H9 (cell line): Measurements from ENCODE around the gene RUBCN. TPM values are rescaled to one million over a fixed set of nuclear protein-coding genes. Genes with fewer than 3 reads are reported as not detected.
"Not testable (repeated sequence)": the region's sequence is repeated elsewhere in the genome, so short reads cannot be mapped to it uniquely, and the experiment has no call there.

Experiments
- DNase-seq: peaks from one replicate; pipeline ENCODE4 v3.0.0-alpha.2; 2017
- H2AFZ ChIP-seq: one replicate; pipeline ENCODE4 v1.6.1; 2013; ENCODE audit warnings: mild to moderate bottlenecking, low read length, control low read depth, moderate library complexity
- H2AK5ac ChIP-seq: 2 replicates; pipeline ENCODE4 v1.6.1; 2013; ENCODE audit warnings: low read length, control low read depth, mixed read lengths; ENCODE audit not compliant: insufficient read length
- H2BK120ac ChIP-seq: one replicate; pipeline ENCODE4 v1.6.1; 2013; ENCODE audit warnings: low read depth, mild to moderate bottlenecking, low read length, control low read depth, inconsistent platforms; ENCODE audit not compliant: poor library complexity, severe bottlenecking
- H2BK12ac ChIP-seq: 2 replicates; pipeline ENCODE4 v1.6.1; 2013; ENCODE audit warnings: low read length, control low read depth, mixed read lengths, low read depth; ENCODE audit not compliant: insufficient read length
- H2BK15ac ChIP-seq: 2 replicates; pipeline ENCODE4 v1.6.1; 2013; ENCODE audit warnings: low read depth, low read length, control low read depth
- H2BK20ac ChIP-seq: one replicate; pipeline ENCODE4 v1.6.1; 2013; ENCODE audit warnings: low read depth, mild to moderate bottlenecking, low read length, control low read depth, inconsistent platforms; ENCODE audit not compliant: poor library complexity, severe bottlenecking
- H2BK5ac ChIP-seq: 2 replicates; pipeline ENCODE4 v1.6.1; 2013; ENCODE audit warnings: low read length, control low read depth, mixed read lengths; ENCODE audit not compliant: insufficient read length
- H3K14ac ChIP-seq: 2 replicates; pipeline ENCODE4 v1.6.1; 2013; ENCODE audit warnings: low read length, control low read depth; ENCODE audit not compliant: insufficient read depth
- H3K18ac ChIP-seq: 2 replicates; pipeline ENCODE4 v1.6.1; 2013; ENCODE audit warnings: low read depth, mild to moderate bottlenecking, mixed read lengths, low read length, control low read depth; ENCODE audit not compliant: insufficient read length
- H3K23ac ChIP-seq: 2 replicates; pipeline ENCODE4 v1.6.1; 2013; ENCODE audit warnings: low read length, control low read depth, mixed read lengths, low read depth; ENCODE audit not compliant: insufficient read length
- H3K23me2 ChIP-seq: 2 replicates; pipeline ENCODE4 v1.6.1; 2013; ENCODE audit warnings: low read depth, mild to moderate bottlenecking, mixed read lengths, low read length, control low read depth; ENCODE audit not compliant: insufficient read length, poor library complexity, severe bottlenecking
- H3K27ac ChIP-seq: 2 replicates; pipeline ENCODE4 v1.5.1; 2013; ENCODE audit warnings: low read length, control low read depth, mixed read lengths, low read depth; ENCODE audit not compliant: insufficient read length
- H3K27me3 ChIP-seq: 2 replicates; pipeline ENCODE4 v1.6.1; 2013; ENCODE audit warnings: low read length, control low read depth, inconsistent platforms; ENCODE audit not compliant: insufficient read depth
- H3K4ac ChIP-seq: 2 replicates; pipeline ENCODE4 v1.6.1; 2013; ENCODE audit warnings: low read depth, mild to moderate bottlenecking, control low read depth, inconsistent platforms, low read length, moderate library complexity
- H3K4me1 ChIP-seq: 2 replicates; pipeline ENCODE4 v1.6.1; 2013; ENCODE audit warnings: low read length, control low read depth, inconsistent platforms; ENCODE audit not compliant: insufficient read depth
- H3K4me2 ChIP-seq: 2 replicates; pipeline ENCODE4 v1.6.1; 2013; ENCODE audit warnings: low read length, control low read depth, mixed read lengths; ENCODE audit not compliant: insufficient read length, insufficient read depth
- H3K56ac ChIP-seq: 2 replicates; pipeline ENCODE4 v1.6.1; 2013; ENCODE audit warnings: low read depth, mild to moderate bottlenecking, mixed read lengths, low read length, control low read depth; ENCODE audit not compliant: insufficient read length
- H3K79me1 ChIP-seq: 2 replicates; pipeline ENCODE4 v1.6.1; 2013; ENCODE audit warnings: low read depth, mild to moderate bottlenecking, moderate library complexity, low read length, control low read depth, inconsistent platforms; ENCODE audit not compliant: insufficient read depth, poor library complexity, severe bottlenecking
- H3K79me2 ChIP-seq: 2 replicates; pipeline ENCODE4 v1.6.1; 2013; ENCODE audit warnings: low read length, control low read depth, inconsistent platforms; ENCODE audit not compliant: insufficient read depth
- H3K9ac ChIP-seq: 2 replicates; pipeline ENCODE4 v1.6.1; 2013; ENCODE audit warnings: low read length, control low read depth, mixed read lengths; ENCODE audit not compliant: insufficient read length; ENCODE audit errors: extremely low read depth
- H3K9me3 ChIP-seq: one replicate; pipeline ENCODE4 v1.6.1; 2013; ENCODE audit warnings: low read depth, low read length, inconsistent platforms; ENCODE audit not compliant: control insufficient read depth
- H3T11ph ChIP-seq: one replicate; pipeline ENCODE4 v1.6.1; 2013; ENCODE audit warnings: mild to moderate bottlenecking, low read length, control low read depth, inconsistent platforms
- H4K20me1 ChIP-seq: one replicate; pipeline ENCODE4 v1.6.1; 2013; ENCODE audit not compliant: control insufficient read depth, insufficient read length, insufficient read depth
- H4K5ac ChIP-seq: 2 replicates; pipeline ENCODE4 v1.6.1; 2013; ENCODE audit warnings: low read depth, mild to moderate bottlenecking, mixed read lengths, low read length, control low read depth; ENCODE audit not compliant: insufficient read length
- H4K8ac ChIP-seq: replicated peaks from 2 replicates; pipeline ENCODE4 v1.6.1; 2013; ENCODE audit warnings: low read length, control low read depth, mixed read lengths, low read depth; ENCODE audit not compliant: insufficient read length
- H4K91ac ChIP-seq: 2 replicates; pipeline ENCODE4 v1.6.1; 2013; ENCODE audit warnings: low read depth, mild to moderate bottlenecking, moderate library complexity, mixed read lengths, low read length, control low read depth; ENCODE audit not compliant: insufficient read length
- H3K27ac Mint-ChIP-seq, 3 experiments: 2 replicates in 2 of 3; 3 replicates in 1 of 3; pipeline ENCODE4 v1.8.0; 2020 to 2021; ENCODE audit warnings: mixed read lengths in 3 of 3, mild to moderate bottlenecking in 1 of 3, moderate library complexity in 1 of 3
- H3K27me3 Mint-ChIP-seq: 2 replicates; pipeline ENCODE4 v1.8.0; 2021; ENCODE audit warnings: low read depth, mild to moderate bottlenecking, moderate library complexity, mixed read lengths
- H3K36me3 Mint-ChIP-seq, 3 experiments: 2 replicates in 2 of 3; 3 replicates in 1 of 3; pipeline ENCODE4 v1.8.0; 2020 to 2021; ENCODE audit warnings: low read depth in 3 of 3, mixed read lengths in 3 of 3; ENCODE audit not compliant: insufficient read depth in 1 of 3
- H3K4me1 Mint-ChIP-seq, 2 experiments: 2 replicates each; pipeline ENCODE4 v1.8.0; 2020; ENCODE audit warnings: mixed read lengths in 2 of 2
- H3K4me3 Mint-ChIP-seq, 2 experiments: 2 replicates in 1 of 2; 3 replicates in 1 of 2; pipeline ENCODE4 v1.8.0; 2020 to 2021; ENCODE audit warnings: mild to moderate bottlenecking in 2 of 2, mixed read lengths in 2 of 2, moderate library complexity in 1 of 2
- H3K9me3 Mint-ChIP-seq, 2 experiments: 2 replicates in 1 of 2; 3 replicates in 1 of 2; pipeline ENCODE4 v1.8.0; 2020; ENCODE audit warnings: mild to moderate bottlenecking in 2 of 2, mixed read lengths in 2 of 2, moderate library complexity in 1 of 2
- WGBS: extraction: QIAGEN DNeasy Blood & Tissue Kit; methylation state at CpG from one replicate; pipeline ENCODE4 v1.1.7; 2013; ENCODE audit warnings: missing lambda C conversion rate, low lambda C conversion rate, mixed read lengths; ENCODE audit not compliant: insufficient read length; ENCODE audit errors: extremely low coverage; 5-methylcytosine and 5-hydroxymethylcytosine counted together
- total RNA-seq: library from RNA; stranded (reverse); gene quantifications from 2 replicates; pipeline ENCODE4 v1.2.1, GENCODE V29; 2021

RUBCN gene
- total RNA-seq, 1 experiment from 2014 or later = 17.7 TPM

DNA sequence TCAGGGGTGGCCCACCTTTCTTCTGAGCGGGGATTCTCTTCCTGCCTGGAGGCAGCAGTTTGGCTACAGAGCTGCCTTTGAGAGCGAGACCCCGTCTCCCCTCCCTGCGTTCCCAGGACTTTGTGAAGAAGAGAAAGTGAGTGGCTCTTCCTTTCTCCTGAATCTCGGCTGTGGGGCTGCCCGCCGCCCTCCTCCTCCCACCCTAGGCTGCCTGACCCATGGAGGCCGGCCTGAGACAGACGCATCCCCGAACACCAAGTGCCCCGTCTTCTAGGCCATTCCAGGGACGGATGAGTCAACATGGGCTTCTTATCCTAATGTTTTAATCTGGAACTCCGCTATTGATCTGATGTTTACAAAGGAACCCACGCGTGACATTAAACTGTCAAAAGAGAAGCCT is 74.8 kb downstream of the RUBCN start:
- WGBS = no CpG with 5 or more reads among the region's 15 CpGs
- not testable (repeated sequence) for H3K36me3 Mint-ChIP-seq, H3K4me1 ChIP-seq, H3K18ac ChIP-seq, H3K23me2 ChIP-seq, H3K9ac ChIP-seq, H2BK120ac ChIP-seq, H2BK5ac ChIP-seq, H3K79me1 ChIP-seq, H2BK15ac ChIP-seq, H3K14ac ChIP-seq, H2BK12ac ChIP-seq, H4K8ac ChIP-seq, H3K27ac ChIP-seq, H2AFZ ChIP-seq, H2BK20ac ChIP-seq, H3K27me3 ChIP-seq, H4K91ac ChIP-seq, DNase-seq, H3K56ac ChIP-seq, H3K4me2 ChIP-seq, H4K20me1 ChIP-seq, H3K23ac ChIP-seq, H4K5ac ChIP-seq, H2AK5ac ChIP-seq, H3T11ph ChIP-seq, H3K9me3 Mint-ChIP-seq, H3K9me3 ChIP-seq, H3K79me2 ChIP-seq, H3K27me3 Mint-ChIP-seq, H3K4ac ChIP-seq
- Mint-ChIP-seq H3K4me3 (0 out of 5 replicates have a peak overlapping the region, but pooled peaks of 1 of the 2 experiments have one; percentile 29), H3K4me1 (peaks cover 9 to 12% of the 10 kb centered on the region in 2 experiments), H3K27ac (peak overlapping the region in 1 of 3 experiments; percentile 92; a peak in 2 of 7 replicates)

DNA sequence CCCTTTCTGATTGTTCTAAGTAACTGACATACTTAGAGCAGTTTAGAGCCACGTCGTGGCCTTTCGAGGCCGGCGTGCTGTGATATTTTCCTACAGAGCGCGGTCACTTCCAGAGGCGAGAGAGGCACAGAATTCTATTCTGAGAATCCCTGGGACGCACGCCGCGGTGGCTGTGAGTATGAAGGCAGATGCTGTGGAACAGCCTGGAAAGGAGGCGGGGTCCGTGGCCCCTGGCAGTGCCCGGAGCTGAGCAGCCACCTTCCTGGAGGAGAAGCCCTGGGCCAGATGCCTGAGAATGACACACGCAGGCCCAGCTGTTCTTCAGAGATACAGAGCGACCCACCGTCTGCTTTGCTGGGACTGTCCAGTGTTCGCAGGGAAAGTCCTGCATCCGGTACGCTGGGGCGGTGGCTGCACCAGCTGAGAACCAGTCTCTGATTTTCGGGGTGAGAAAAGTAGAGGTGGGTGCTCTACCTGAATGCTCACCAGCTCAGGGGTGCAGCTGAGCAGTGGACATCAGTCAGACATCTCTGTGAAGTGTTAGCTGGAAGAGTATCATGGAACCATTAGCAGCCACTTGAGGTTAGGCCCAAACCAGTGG is 75.4 kb downstream of the RUBCN start:
- H3K23ac ChIP-seq, DNase-seq, H2BK5ac ChIP-seq, H3K4ac ChIP-seq, H2AFZ ChIP-seq, H3K9ac ChIP-seq, H3K9me3 Mint-ChIP-seq, H3K9me3 ChIP-seq, H3K36me3 Mint-ChIP-seq, H3K27ac Mint-ChIP-seq, H3K18ac ChIP-seq, H3K23me2 ChIP-seq, H3K4me3 Mint-ChIP-seq, H4K20me1 ChIP-seq, H3K79me2 ChIP-seq, H3K56ac ChIP-seq, H2BK20ac ChIP-seq, H4K5ac ChIP-seq, H3K4me2 ChIP-seq, H3K27me3 ChIP-seq, H2AK5ac ChIP-seq, H3T11ph ChIP-seq, H4K8ac ChIP-seq, H3K79me1 ChIP-seq, H4K91ac ChIP-seq, H3K4me1 ChIP-seq, H2BK15ac ChIP-seq, H3K27me3 Mint-ChIP-seq, H2BK12ac ChIP-seq, H3K14ac ChIP-seq, H3K27ac ChIP-seq, H2BK120ac ChIP-seq: not testable (repeated sequence)
- peaks cover 9 to 12% of the 10 kb centered on the region in 2 experiments for H3K4me1 Mint-ChIP-seq
- WGBS = no CpG with 5 or more reads among the region's 23 CpGs
